ENCODE measurements around the gene TNFAIP8L2. TPM values are rescaled to one million over a fixed set of nuclear protein-coding genes. Genes with fewer than 3 reads are reported as not detected.

The TNFAIP8L2 gene
- 3.0 TPM for total RNA-seq
- polyA plus RNA-seq (ENCODE audit: insufficient read depth in 1 of 8, insufficient read length in 8 of 8, low replicate concordance in 1 of 8), result 1 to 10 TPM; 1.5 to 2.5 (median 2.1) TPM
- long read RNA-seq, donor 1, partial matches to known transcripts, result 0 of 1 reads
- long read RNA-seq, donor 1, other reads (novel, unspliced or antisense), result 0 of 1 reads
- long read RNA-seq, donor 2, result 0 reads
- long read RNA-seq, donor 3, partial matches to known transcripts, result 0 of 2 reads
- long read RNA-seq, donor 3, other reads (novel, unspliced or antisense), result 0 of 2 reads
- long read RNA-seq, donor 4, partial matches to known transcripts, result 0 of 1 reads
- long read RNA-seq, donor 4, other reads (novel, unspliced or antisense), result 0 of 1 reads
- long read RNA-seq, donor 5, partial matches to known transcripts, result 0 of 1 reads
- long read RNA-seq, donor 5, other reads (novel, unspliced or antisense), result 0 of 1 reads
- long read RNA-seq, donor 6, partial matches to known transcripts, result 0 of 3 reads
- long read RNA-seq, donor 6, other reads (novel, unspliced or antisense), result 0 of 3 reads
- long read RNA-seq, donor 7, result 0 reads
- long read RNA-seq, donor 8, result 0 reads
- long read RNA-seq, donor 9, result 0 reads
- long read RNA-seq, donor 10, result 0 reads
- long read RNA-seq, donor 11, result 0 reads

GRCh38 chr1:151156515-151156819 is at the start of gene TNFAIP8L2:
Gene TNFAIP8L2, plus strand, starts transcription at chr1:151156649. Its CDS starts 2,049 bp downstream, at chr1:151158698.
- no peaks in the 10 kb centered on the region for H3K4me1 ChIP-seq (ENCODE audit: control insufficient read depth, insufficient read depth, low read length)
- no peaks in the 10 kb centered on the region for H3K9me3 ChIP-seq (replicated peaks; ENCODE audit: control insufficient read depth, low read depth, low read length)
- no peak for DNase-seq
- H3K27ac ChIP-seq (ENCODE audit: low read length), result peak within 1 kb of the TSS; percentile 7
- H3K27me3 ChIP-seq (ENCODE audit: control insufficient read depth, insufficient read depth, low read length), result no peaks in the 10 kb centered on the region
- 57% methylated on average over 1 of the region's 4 CpGs for WGBS (ENCODE audit: insufficient coverage)
- H3K4me3 ChIP-seq (ENCODE audit: low read length), result peak within 1 kb of the TSS; percentile 21
- H3K36me3 ChIP-seq (ENCODE audit: control insufficient read depth, insufficient read depth, low read length), result peaks cover 43% of the 10 kb centered on the region

GRCh38 chr1:151106894-151107293 is 49.6 kb upstream of the TNFAIP8L2 start:
- no peak for DNase-seq
- H3K4me1 ChIP-seq (ENCODE audit: control insufficient read depth, insufficient read depth, low read length), result no peaks in the 10 kb centered on the region
- H3K4me3 ChIP-seq (ENCODE audit: low read length), result no peak overlapping the region
- H3K27me3 ChIP-seq (ENCODE audit: control insufficient read depth, insufficient read depth, low read length), result no peaks in the 10 kb centered on the region
- H3K36me3 ChIP-seq (ENCODE audit: control insufficient read depth, insufficient read depth, low read length), result peaks cover 11% of the 10 kb centered on the region
- no peaks in the 10 kb centered on the region for H3K9me3 ChIP-seq (replicated peaks; ENCODE audit: control insufficient read depth, low read depth, low read length)
- no peak overlapping the region for H3K27ac ChIP-seq (ENCODE audit: low read length)
- no CpG with 5 or more reads among the region's 2 CpGs for WGBS (ENCODE audit: insufficient coverage)

- Histone ChIP-seq H3K27me3 (ENCODE audit: control insufficient read depth, insufficient read depth, low read length) (no peaks in the 10 kb centered on the region), H3K4me3 (ENCODE audit: low read length) (no peak overlapping the region), H3K36me3 (ENCODE audit: control insufficient read depth, insufficient read depth, low read length) (peaks cover 11% of the 10 kb centered on the region), H3K9me3 (replicated peaks; ENCODE audit: control insufficient read depth, low read depth, low read length) (no peaks in the 10 kb centered on the region), H3K27ac (ENCODE audit: low read length) (no peak overlapping the region), H3K4me1 (ENCODE audit: control insufficient read depth, insufficient read depth, low read length) (no peaks in the 10 kb centered on the region)
- DNase-seq, result no peak
- 100% methylated on average over 1 of the region's 5 CpGs for WGBS (ENCODE audit: insufficient coverage)
These were observed 48.1 kb upstream of the TNFAIP8L2 start for GRCh38 chr1:151108331-151108730.

GRCh38 chr1:151113877-151114276 is 42.6 kb upstream of the TNFAIP8L2 start:
- Histone ChIP-seq H3K36me3 (ENCODE audit: control insufficient read depth, insufficient read depth, low read length) (peaks cover 10% of the 10 kb centered on the region), H3K4me3 (ENCODE audit: low read length) (no peak overlapping the region), H3K27ac (ENCODE audit: low read length) (no peak overlapping the region), H3K4me1 (ENCODE audit: control insufficient read depth, insufficient read depth, low read length) (no peaks in the 10 kb centered on the region), H3K9me3 (replicated peaks; ENCODE audit: control insufficient read depth, low read depth, low read length) (no peaks in the 10 kb centered on the region), H3K27me3 (ENCODE audit: control insufficient read depth, insufficient read depth, low read length) (no peaks in the 10 kb centered on the region)
- WGBS (ENCODE audit: insufficient coverage), result no CpG with 5 or more reads among the region's 5 CpGs
- DNase-seq, result no peak

GRCh38 chr1:151124763-151125403 is 31.6 kb upstream of the TNFAIP8L2 start:
- DNase-seq, result no peak
- Histone ChIP-seq H3K9me3 (replicated peaks; ENCODE audit: control insufficient read depth, low read depth, low read length) (no peaks in the 10 kb centered on the region), H3K4me3 (ENCODE audit: low read length) (no peak overlapping the region), H3K4me1 (ENCODE audit: control insufficient read depth, insufficient read depth, low read length) (no peaks in the 10 kb centered on the region), H3K27me3 (ENCODE audit: control insufficient read depth, insufficient read depth, low read length) (no peaks in the 10 kb centered on the region), H3K27ac (ENCODE audit: low read length) (no peak overlapping the region), H3K36me3 (ENCODE audit: control insufficient read depth, insufficient read depth, low read length) (peaks cover 2% of the 10 kb centered on the region)
- WGBS (ENCODE audit: insufficient coverage), result no CpG with 5 or more reads among the region's 5 CpGs

- Histone ChIP-seq H3K27ac (ENCODE audit: low read length) (no peak overlapping the region), H3K36me3 (ENCODE audit: control insufficient read depth, insufficient read depth, low read length) (peaks cover 7% of the 10 kb centered on the region), H3K4me1 (ENCODE audit: control insufficient read depth, insufficient read depth, low read length) (peaks cover 23% of the 10 kb centered on the region), H3K4me3 (ENCODE audit: low read length) (no peak overlapping the region), H3K9me3 (replicated peaks; ENCODE audit: control insufficient read depth, low read depth, low read length) (no peaks in the 10 kb centered on the region), H3K27me3 (ENCODE audit: control insufficient read depth, insufficient read depth, low read length) (no peaks in the 10 kb centered on the region)
- 80% methylated on average over 2 of the region's 6 CpGs for WGBS (ENCODE audit: insufficient coverage)
- DNase-seq, result no peak
These were observed 27.6 kb upstream of the TNFAIP8L2 start for GRCh38 chr1:151128800-151129199.

GRCh38 chr1:151130987-151131586 is 25.4 kb upstream of the TNFAIP8L2 start:
- peak overlapping the region; percentile 41 for H3K4me3 ChIP-seq (ENCODE audit: low read length)
- H3K9me3 ChIP-seq (replicated peaks; ENCODE audit: control insufficient read depth, low read depth, low read length), result no peaks in the 10 kb centered on the region
- H3K27ac ChIP-seq (ENCODE audit: low read length), result peak overlapping the region; percentile 74
- peak; percentile 95 for DNase-seq
- WGBS (ENCODE audit: insufficient coverage), result 8% methylated on average over 43 of the region's 45 CpGs
- H3K27me3 ChIP-seq (ENCODE audit: control insufficient read depth, insufficient read depth, low read length), result no peaks in the 10 kb centered on the region
- peaks cover 30% of the 10 kb centered on the region for H3K36me3 ChIP-seq (ENCODE audit: control insufficient read depth, insufficient read depth, low read length)
- H3K4me1 ChIP-seq (ENCODE audit: control insufficient read depth, insufficient read depth, low read length), result peaks cover 24% of the 10 kb centered on the region

GRCh38 chr1:151131701-151132334 is 24.6 kb upstream of the TNFAIP8L2 start:
- WGBS (ENCODE audit: insufficient coverage), result 12% methylated on average over 32 of the region's 39 CpGs
- Histone ChIP-seq H3K27me3 (ENCODE audit: control insufficient read depth, insufficient read depth, low read length) (no peaks in the 10 kb centered on the region), H3K27ac (ENCODE audit: low read length) (peak overlapping the region; percentile 74), H3K9me3 (replicated peaks; ENCODE audit: control insufficient read depth, low read depth, low read length) (no peaks in the 10 kb centered on the region), H3K36me3 (ENCODE audit: control insufficient read depth, insufficient read depth, low read length) (peaks cover 37% of the 10 kb centered on the region), H3K4me1 (ENCODE audit: control insufficient read depth, insufficient read depth, low read length) (peaks cover 24% of the 10 kb centered on the region), H3K4me3 (ENCODE audit: low read length) (peak overlapping the region; percentile 41)
- peak; percentile 65 for DNase-seq

GRCh38 chr1:151132335-151133017 is 24.0 kb upstream of the TNFAIP8L2 start:
- Histone ChIP-seq H3K9me3 (replicated peaks; ENCODE audit: control insufficient read depth, low read depth, low read length) (no peaks in the 10 kb centered on the region), H3K4me3 (ENCODE audit: low read length) (no peak overlapping the region), H3K27ac (ENCODE audit: low read length) (peak overlapping the region; percentile 74), H3K4me1 (ENCODE audit: control insufficient read depth, insufficient read depth, low read length) (peaks cover 24% of the 10 kb centered on the region), H3K27me3 (ENCODE audit: control insufficient read depth, insufficient read depth, low read length) (no peaks in the 10 kb centered on the region), H3K36me3 (ENCODE audit: control insufficient read depth, insufficient read depth, low read length) (peaks cover 42% of the 10 kb centered on the region)
- WGBS (ENCODE audit: insufficient coverage), result 40% methylated on average over 62 of the region's 74 CpGs
- DNase-seq, result no peak

Measured in muscle of leg (tissue), 16 donors.